Measurements from ENCODE around the gene LRFN3.
"Not testable (repeated sequence)": the region's sequence is repeated elsewhere in the genome, so short reads cannot be mapped to it uniquely, and the experiment has no call there.

LRFN3 gene

GRCh38 chr19:35946203-35946602 is 10.0 kb downstream of the LRFN3 start:
- Histone ChIP-seq H3K9me2 (replicated peaks; ENCODE audit: low read depth, low read length) (no peaks in the 10 kb centered on the region), H3K9me3 (ENCODE audit: insufficient read depth, low read depth, low read length) (no peaks in the 10 kb centered on the region), H3K27me3 (ENCODE audit: insufficient read depth, low read length, poor library complexity, severe bottlenecking) (no peaks in the 10 kb centered on the region), H3K4me3 (ENCODE audit: low read length, poor library complexity, severe bottlenecking) (no peak overlapping the region), H3F3A (ENCODE audit: low read depth) (no peaks in the 10 kb centered on the region), H3K9ac (ENCODE audit: low read depth, low read length, poor library complexity, severe bottlenecking) (no peak overlapping the region), H3K36me3 (ENCODE audit: insufficient read depth, low read length) (no peaks in the 10 kb centered on the region), H3K79me2 (ENCODE audit: insufficient read depth, low read length) (no peaks in the 10 kb centered on the region), H2AFZ (ENCODE audit: low read length) (no peak overlapping the region), H3K4me2 (ENCODE audit: low read depth, low read length, poor library complexity, severe bottlenecking) (no peak overlapping the region), H4K20me1 (ENCODE audit: insufficient read depth, low read length, poor library complexity, severe bottlenecking) (no peaks in the 10 kb centered on the region), H3K4me1 (ENCODE audit: insufficient read depth, low read length, poor library complexity, severe bottlenecking) (no peaks in the 10 kb centered on the region)
- no peak for TF ChIP-seq CTCF (conservative IDR thresholded peaks at IDR 0.05; ENCODE audit: low read length)
- no peak for TF ChIP-seq EZH2phosphoT487 (IDR thresholded peaks at IDR 0.05; ENCODE audit: borderline replicate concordance)

- H3K4me3 ChIP-seq (ENCODE audit: low read length, poor library complexity, severe bottlenecking): no peak overlapping the region
- peaks cover 21% of the 10 kb centered on the region for H3K4me1 ChIP-seq (ENCODE audit: insufficient read depth, low read length, poor library complexity, severe bottlenecking)
- no peak overlapping the region for H3K4me2 ChIP-seq (ENCODE audit: low read depth, low read length, poor library complexity, severe bottlenecking)
- no peak overlapping the region for H3K9ac ChIP-seq (ENCODE audit: low read depth, low read length, poor library complexity, severe bottlenecking)
- no peaks in the 10 kb centered on the region for H3K9me3 ChIP-seq (ENCODE audit: insufficient read depth, low read depth, low read length)
- H3K9me2 ChIP-seq (replicated peaks; ENCODE audit: low read depth, low read length): no peaks in the 10 kb centered on the region
- no peaks in the 10 kb centered on the region for H3K79me2 ChIP-seq (ENCODE audit: insufficient read depth, low read length)
- H4K20me1 ChIP-seq (ENCODE audit: insufficient read depth, low read length, poor library complexity, severe bottlenecking): no peaks in the 10 kb centered on the region
- no peaks in the 10 kb centered on the region for H3K36me3 ChIP-seq (ENCODE audit: insufficient read depth, low read length)
- no peak overlapping the region for H2AFZ ChIP-seq (ENCODE audit: low read length)
- no peaks in the 10 kb centered on the region for H3K27me3 ChIP-seq (ENCODE audit: insufficient read depth, low read length, poor library complexity, severe bottlenecking)
- H3F3A ChIP-seq (ENCODE audit: low read depth): peaks cover 7% of the 10 kb centered on the region; the same call in 1 of the 2 replicates
- TF ChIP-seq CTCF (conservative IDR thresholded peaks at IDR 0.05; ENCODE audit: low read length) (no peak), EZH2phosphoT487 (IDR thresholded peaks at IDR 0.05; ENCODE audit: borderline replicate concordance) (no peak)
Observed at GRCh38 chr19:35949131-35949530, 13.0 kb downstream of the LRFN3 start.

GRCh38 chr19:35955881-35956634 is 19.9 kb downstream of the LRFN3 start:
- H3K9me2 ChIP-seq (replicated peaks; ENCODE audit: low read depth, low read length): no peaks in the 10 kb centered on the region
- no peak overlapping the region for H3K4me2 ChIP-seq (ENCODE audit: low read depth, low read length, poor library complexity, severe bottlenecking)
- no peak overlapping the region for H2AFZ ChIP-seq (ENCODE audit: low read length)
- H3K4me3 ChIP-seq (ENCODE audit: low read length, poor library complexity, severe bottlenecking): no peak overlapping the region
- H4K20me1 ChIP-seq (ENCODE audit: insufficient read depth, low read length, poor library complexity, severe bottlenecking): no peaks in the 10 kb centered on the region
- H3K79me2 ChIP-seq (ENCODE audit: insufficient read depth, low read length): no peaks in the 10 kb centered on the region
- H3K9me3 ChIP-seq (ENCODE audit: insufficient read depth, low read depth, low read length): no peaks in the 10 kb centered on the region
- TF ChIP-seq EZH2phosphoT487 (IDR thresholded peaks at IDR 0.05; ENCODE audit: borderline replicate concordance) (no peak), CTCF (conservative IDR thresholded peaks at IDR 0.05; ENCODE audit: low read length) (no peak)
- peaks cover 7% of the 10 kb centered on the region; the same call in 1 of the 2 replicates for H3F3A ChIP-seq (ENCODE audit: low read depth)
- H3K4me1 ChIP-seq (ENCODE audit: insufficient read depth, low read length, poor library complexity, severe bottlenecking): peaks cover 21% of the 10 kb centered on the region
- no peaks in the 10 kb centered on the region for H3K27me3 ChIP-seq (ENCODE audit: insufficient read depth, low read length, poor library complexity, severe bottlenecking)
- no peak overlapping the region for H3K9ac ChIP-seq (ENCODE audit: low read depth, low read length, poor library complexity, severe bottlenecking)
- H3K36me3 ChIP-seq (ENCODE audit: insufficient read depth, low read length): no peaks in the 10 kb centered on the region

- not testable (repeated sequence) for H3K9me2 ChIP-seq (replicated peaks; ENCODE audit: low read depth, low read length); H4K20me1 ChIP-seq (ENCODE audit: insufficient read depth, low read length, poor library complexity, severe bottlenecking); H3K9ac ChIP-seq (ENCODE audit: low read depth, low read length, poor library complexity, severe bottlenecking); H3F3A ChIP-seq (ENCODE audit: low read depth); H3K4me3 ChIP-seq (ENCODE audit: low read length, poor library complexity, severe bottlenecking); H2AFZ ChIP-seq (ENCODE audit: low read length); H3K4me2 ChIP-seq (ENCODE audit: low read depth, low read length, poor library complexity, severe bottlenecking); H3K27me3 ChIP-seq (ENCODE audit: insufficient read depth, low read length, poor library complexity, severe bottlenecking); H3K9me3 ChIP-seq (ENCODE audit: insufficient read depth, low read depth, low read length); H3K36me3 ChIP-seq (ENCODE audit: insufficient read depth, low read length); H3K79me2 ChIP-seq (ENCODE audit: insufficient read depth, low read length)
- H3K4me1 ChIP-seq (ENCODE audit: insufficient read depth, low read length, poor library complexity, severe bottlenecking): peaks cover 16% of the 10 kb centered on the region
Observed at GRCh38 chr19:35957411-35957810, 21.2 kb downstream of the LRFN3 start.
